ENCODE results near the gene OR2K2. TPM values are rescaled to one million over a fixed set of nuclear protein-coding genes. Genes with fewer than 3 reads are reported as not detected.

Gene OR2K2
- polyA plus RNA-seq, 1 donor from 2014 or later = 0.68 TPM

- Histone ChIP-seq H4K20me1 (ENCODE audit: insufficient read depth) (no peaks in the 10 kb centered on the region), H3K27me3 (ENCODE audit: insufficient read depth, low read depth, low read length) (no peaks in the 10 kb centered on the region), H3K4me2 (ENCODE audit: low read length) (no peak overlapping the region), H3K27ac (ENCODE audit: low read length) (no peak overlapping the region), H3K4me3 (ENCODE audit: low read length) (no peak overlapping the region), H3K9ac (ENCODE audit: low read length) (no peak overlapping the region), H3K36me3 (ENCODE audit: insufficient read depth, low read length) (peaks cover 6% of the 10 kb centered on the region), H3K9me3 (ENCODE audit: low read length) (no peaks in the 10 kb centered on the region), H3K79me2 (replicated peaks; ENCODE audit: insufficient read depth, low read length) (no peaks in the 10 kb centered on the region), H2AFZ (ENCODE audit: low read depth, low read length) (no peak overlapping the region), H3K9me2 (ENCODE audit: insufficient read depth, low read length) (no peaks in the 10 kb centered on the region), H3F3A (ENCODE audit: insufficient read depth, low read length, poor library complexity, severe bottlenecking) (no peaks in the 10 kb centered on the region)
- TF ChIP-seq EZH2 (IDR thresholded peaks at IDR 0.05; ENCODE audit: borderline replicate concordance, insufficient read depth, low read length, poor library complexity, severe bottlenecking) (no peak), SMC3 (conservative IDR thresholded peaks at IDR 0.05; ENCODE audit: poor library complexity) (no peak), REST (IDR thresholded peaks at IDR 0.05; ENCODE audit: borderline replicate concordance) (no peak), CTCF (IDR thresholded peaks at IDR 0.05; ENCODE audit: poor library complexity, severe bottlenecking) (no peak), POLR2AphosphoS5 (IDR thresholded peaks at IDR 0.05) (no peak), EP300 (conservative IDR thresholded peaks at IDR 0.05; ENCODE audit: poor library complexity, severe bottlenecking) (no peak), MXI1 (conservative IDR thresholded peaks at IDR 0.05; ENCODE audit: poor library complexity, severe bottlenecking) (no peak), RAD21 (conservative IDR thresholded peaks at IDR 0.05) (no peak), TAF1 (IDR thresholded peaks at IDR 0.05; ENCODE audit: low read depth) (no peak)
Observed at GRCh38 chr9:111362526-111362925, 32.5 kb upstream of the OR2K2 start.

- H4K20me1 ChIP-seq (ENCODE audit: insufficient read depth) = no peaks in the 10 kb centered on the region
- TF ChIP-seq SMC3 (conservative IDR thresholded peaks at IDR 0.05; ENCODE audit: poor library complexity) (no peak), MXI1 (conservative IDR thresholded peaks at IDR 0.05; ENCODE audit: poor library complexity, severe bottlenecking) (no peak), REST (IDR thresholded peaks at IDR 0.05; ENCODE audit: borderline replicate concordance) (no peak), CTCF (IDR thresholded peaks at IDR 0.05; ENCODE audit: poor library complexity, severe bottlenecking) (no peak), TAF1 (IDR thresholded peaks at IDR 0.05; ENCODE audit: low read depth) (no peak), POLR2AphosphoS5 (IDR thresholded peaks at IDR 0.05) (no peak), EZH2 (IDR thresholded peaks at IDR 0.05; ENCODE audit: borderline replicate concordance, insufficient read depth, low read length, poor library complexity, severe bottlenecking) (no peak), EP300 (conservative IDR thresholded peaks at IDR 0.05; ENCODE audit: poor library complexity, severe bottlenecking) (no peak), RAD21 (conservative IDR thresholded peaks at IDR 0.05) (no peak)
- no peaks in the 10 kb centered on the region for H3K9me3 ChIP-seq (ENCODE audit: low read length)
- peaks cover 6% of the 10 kb centered on the region for H3K36me3 ChIP-seq (ENCODE audit: insufficient read depth, low read length)
- H3K4me2 ChIP-seq (ENCODE audit: low read length) = no peak overlapping the region
- H3K9me2 ChIP-seq (ENCODE audit: insufficient read depth, low read length) = no peaks in the 10 kb centered on the region
- no peak overlapping the region for H3K4me3 ChIP-seq (ENCODE audit: low read length)
- H3K27ac ChIP-seq (ENCODE audit: low read length) = no peak overlapping the region
- H3K27me3 ChIP-seq (ENCODE audit: insufficient read depth, low read depth, low read length) = no peaks in the 10 kb centered on the region
- H2AFZ ChIP-seq (ENCODE audit: low read depth, low read length) = no peak overlapping the region
- H3F3A ChIP-seq (ENCODE audit: insufficient read depth, low read length, poor library complexity, severe bottlenecking) = no peaks in the 10 kb centered on the region
- H3K9ac ChIP-seq (ENCODE audit: low read length) = no peak overlapping the region
- no peaks in the 10 kb centered on the region for H3K79me2 ChIP-seq (replicated peaks; ENCODE audit: insufficient read depth, low read length)
Observed at GRCh38 chr9:111360881-111361280, 30.9 kb upstream of the OR2K2 start.

Data from neural cell (in vitro differentiated cells).